ENCODE data around the gene MAP6. TPM values are rescaled to one million over a fixed set of nuclear protein-coding genes. Genes with fewer than 3 reads are reported as not detected.

Gene MAP6
- total and polyA plus RNA-seq, 9 of the 15 experiments (the other 6 are each of a cell fraction or from before 2014, with no cell fraction given): not detected

GRCh38 chr11:75665990-75666389 lies 2.8 kb downstream of the MAP6 start (continued):
- TF ChIP-seq ZBTB49 (CRISPR knock-in tag; IDR thresholded peaks at IDR 0.05; ENCODE audit: borderline replicate concordance): no peak
- TF ChIP-seq SRSF1 (IDR thresholded peaks at IDR 0.05; ENCODE audit: low read depth, low read length): no peak
- TF ChIP-seq CBFB (CRISPR knock-in tag; IDR thresholded peaks at IDR 0.05): no peak
- no peak for TF ChIP-seq MIER1 (IDR thresholded peaks at IDR 0.05; ENCODE audit: low read depth)
- no peak for TF ChIP-seq ARID1B (IDR thresholded peaks at IDR 0.05)
- TF ChIP-seq CTCF (IDR thresholded peaks at IDR 0.05 in 2 of 3, conservative IDR thresholded peaks at IDR 0.05 in 1 of 3; ENCODE audit: insufficient read depth in 2 of 3, low read depth in 1 of 3, low read length in 3 of 3): no peak
- no peak for TF ChIP-seq ZNF134 (CRISPR knock-in tag; conservative IDR thresholded peaks at IDR 0.05)

- BruUV-seq (replicated peaks): no TSS peak
- ATAC-seq: no peak
- FAIRE-seq: no peak
- Histone ChIP-seq H3K9ac (ENCODE audit: insufficient read depth in 1 of 2, low read depth in 2 of 2, low read length in 2 of 2) (no peak overlapping the region), H4K20me1 (replicated peaks; ENCODE audit: control insufficient read depth, insufficient read depth, low read length) (no peaks in the 10 kb centered on the region), H3K9me1 (ENCODE audit: control insufficient read depth, insufficient read depth, low read length) (no peaks in the 10 kb centered on the region), H3K36me3 (ENCODE audit: control insufficient read depth, insufficient read depth, low read length) (no peaks in the 10 kb centered on the region), H3K4me3 (no peak overlapping the region), H3K4me2 (ENCODE audit: insufficient read depth, low read length) (no peak overlapping the region), H3K27ac (ENCODE audit: extremely low read depth, low read depth, low read length) (no peak overlapping the region), H2AFZ (ENCODE audit: low read depth, low read length) (no peak overlapping the region), H3K27me3 (ENCODE audit: control insufficient read depth in 2 of 2, insufficient read depth in 2 of 2, low read length in 2 of 2) (peaks cover 22 to 35% of the 10 kb centered on the region in 2 experiments; a peak in 4 of 5 replicates), H3K4me1 (replicated peaks in 1 of 2; ENCODE audit: control insufficient read depth in 2 of 2, insufficient read depth in 2 of 2, low read length in 2 of 2) (peaks cover 4 to 20% of the 10 kb centered on the region in 2 experiments; a peak in 2 of 5 replicates), H3K79me2 (ENCODE audit: control insufficient read depth, insufficient read depth, low read length) (no peaks in the 10 kb centered on the region), H3K9me3 (replicated peaks; ENCODE audit: control insufficient read depth, insufficient read depth, low read depth, low read length) (no peaks in the 10 kb centered on the region)
- no peak for DNase-seq (ENCODE audit: extremely low read depth in 1 of 4, low spot score in 3 of 4)
- in situ Hi-C loops (cut with MboI): no loop called here
- ChIA-PET POLR2A (interaction anchor here (0.6 kb wide), 1 partner anchor 197 kb away, joined by 3 read pairs; no protein-coding TSS in a partner anchor), CTCF (ENCODE audit: low intra/inter-chr PET ratio) (no interaction called here)
- intact Hi-C loops (cut with micrococcal nuclease): no loop called here
- 0% methylated on average over 3 of the region's 3 CpGs for WGBS (ENCODE audit: insufficient coverage, low coverage, missing lambda C conversion rate)
- TF ChIP-seq CBX1 (IDR thresholded peaks at IDR 0.05; ENCODE audit: low read depth) (no peak), ZNF197 (CRISPR knock-in tag; IDR thresholded peaks at IDR 0.05; ENCODE audit: low read depth) (no peak), ZNF589 (CRISPR knock-in tag; IDR thresholded peaks at IDR 0.05; ENCODE audit: low read depth) (no peak), ELF4 (CRISPR knock-in tag; IDR thresholded peaks at IDR 0.05) (no peak)
- TF ChIP-seq, protein P1, sequence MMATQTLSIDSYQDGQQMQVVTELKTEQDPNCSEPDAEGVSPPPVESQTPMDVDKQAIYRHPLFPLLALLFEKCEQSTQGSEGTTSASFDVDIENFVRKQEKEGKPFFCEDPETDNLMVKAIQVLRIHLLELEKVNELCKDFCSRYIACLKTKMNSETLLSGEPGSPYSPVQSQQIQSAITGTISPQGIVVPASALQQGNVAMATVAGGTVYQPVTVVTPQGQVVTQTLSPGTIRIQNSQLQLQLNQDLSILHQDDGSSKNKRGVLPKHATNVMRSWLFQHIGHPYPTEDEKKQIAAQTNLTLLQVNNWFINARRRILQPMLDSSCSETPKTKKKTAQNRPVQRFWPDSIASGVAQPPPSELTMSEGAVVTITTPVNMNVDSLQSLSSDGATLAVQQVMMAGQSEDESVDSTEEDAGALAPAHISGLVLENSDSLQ (IDR thresholded peaks at IDR 0.05): peak; percentile 73
- TF ChIP-seq, protein P2, sequence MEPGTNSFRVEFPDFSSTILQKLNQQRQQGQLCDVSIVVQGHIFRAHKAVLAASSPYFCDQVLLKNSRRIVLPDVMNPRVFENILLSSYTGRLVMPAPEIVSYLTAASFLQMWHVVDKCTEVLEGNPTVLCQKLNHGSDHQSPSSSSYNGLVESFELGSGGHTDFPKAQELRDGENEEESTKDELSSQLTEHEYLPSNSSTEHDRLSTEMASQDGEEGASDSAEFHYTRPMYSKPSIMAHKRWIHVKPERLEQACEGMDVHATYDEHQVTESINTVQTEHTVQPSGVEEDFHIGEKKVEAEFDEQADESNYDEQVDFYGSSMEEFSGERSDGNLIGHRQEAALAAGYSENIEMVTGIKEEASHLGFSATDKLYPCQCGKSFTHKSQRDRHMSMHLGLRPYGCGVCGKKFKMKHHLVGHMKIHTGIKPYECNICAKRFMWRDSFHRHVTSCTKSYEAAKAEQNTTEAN (CRISPR knock-in tag; IDR thresholded peaks at IDR 0.05): no peak
Measured at GRCh38 chr11:75665126-75665525, 3.7 kb downstream of the MAP6 start.

All from K562 (cell line).